Medulla oblongata (tissue), 1 donor: ENCODE data around the gene APC2.

Experiments used
- DNase-seq: peaks from one replicate; pipeline ENCODE4 v3.0.0-alpha.2; 2015; ENCODE audit errors: extremely low spot score

Gene APC2

GRCh38 chr19:1449467-1450442 is at the start of gene APC2:
TSS of gene APC2 (plus strand) at chr19:1450121. CDS start at chr19:1453002, 2,881 bp downstream.
- peak; percentile 89 for DNase-seq

- no peak for DNase-seq
These were observed 49.4 kb upstream of the APC2 start for GRCh38 chr19:1400281-1401137.

- peak; percentile 63 for DNase-seq
These were observed 48.6 kb upstream of the APC2 start, which contains the start of gene GAMT for GRCh38 chr19:1401138-1401888. TSS of gene GAMT (minus strand) at chr19:1401542. CDS start at chr19:1401476, 66 bp downstream.

- DNase-seq = no peak
These were observed 48.1 kb upstream of the APC2 start for GRCh38 chr19:1401889-1402217.

- no peak for DNase-seq
These were observed 47.4 kb upstream of the APC2 start for GRCh38 chr19:1402411-1403070.

GRCh38 chr19:1406774-1407527 is 43.0 kb upstream of the APC2 start:
- peak; percentile 98 for DNase-seq

GRCh38 chr19:1407528-1408299 is 42.2 kb upstream of the APC2 start, which contains the start of gene DAZAP1:
TSS of gene DAZAP1 (plus strand) at chr19:1407586. CDS start at chr19:1407774, 188 bp downstream.
- no peak for DNase-seq

GRCh38 chr19:1408300-1409203 is 41.4 kb upstream of the APC2 start:
- DNase-seq = no peak

GRCh38 chr19:1409204-1410005 is 40.5 kb upstream of the APC2 start:
- no peak for DNase-seq

- no peak for DNase-seq
These were observed 39.7 kb upstream of the APC2 start for GRCh38 chr19:1410136-1410786.

GRCh38 chr19:1410789-1411188 is 39.1 kb upstream of the APC2 start:
- no peak for DNase-seq

GRCh38 chr19:1411255-1412191 is 38.4 kb upstream of the APC2 start:
- peak; percentile 98 for DNase-seq

GRCh38 chr19:1412323-1412923 is 37.5 kb upstream of the APC2 start:
- no peak for DNase-seq

- DNase-seq = no peak
These were observed 36.7 kb upstream of the APC2 start for GRCh38 chr19:1412995-1413800.
